NCI-H1105 (cell line): ENCODE data around the gene NEDD4L.

Experiments used
- DNase-seq: peaks from one replicate; lab custom pipeline; 2025; lab: John Stamatoyannopoulos, UW

NEDD4L gene

DNA sequence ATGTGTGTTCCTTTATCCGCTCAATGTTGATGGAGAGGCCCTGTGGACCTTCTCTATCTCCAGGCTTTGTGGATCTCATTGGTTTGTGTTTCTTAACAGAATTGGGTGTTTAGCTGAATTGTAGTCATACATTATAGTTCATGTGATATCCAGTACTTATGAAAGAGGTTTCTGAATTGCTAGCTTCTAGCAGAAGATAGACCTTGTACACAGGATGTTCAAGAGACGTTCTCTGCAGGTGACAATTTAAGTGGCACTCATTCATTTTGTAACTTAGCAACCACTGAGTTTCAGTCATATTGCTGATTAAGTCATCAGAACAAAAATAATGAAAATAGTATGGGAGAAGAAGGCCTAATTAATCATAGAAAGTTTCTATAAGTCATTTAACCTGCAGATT is 305.6 kb downstream of the NEDD4L start:
- DNase-seq = no peak

DNA sequence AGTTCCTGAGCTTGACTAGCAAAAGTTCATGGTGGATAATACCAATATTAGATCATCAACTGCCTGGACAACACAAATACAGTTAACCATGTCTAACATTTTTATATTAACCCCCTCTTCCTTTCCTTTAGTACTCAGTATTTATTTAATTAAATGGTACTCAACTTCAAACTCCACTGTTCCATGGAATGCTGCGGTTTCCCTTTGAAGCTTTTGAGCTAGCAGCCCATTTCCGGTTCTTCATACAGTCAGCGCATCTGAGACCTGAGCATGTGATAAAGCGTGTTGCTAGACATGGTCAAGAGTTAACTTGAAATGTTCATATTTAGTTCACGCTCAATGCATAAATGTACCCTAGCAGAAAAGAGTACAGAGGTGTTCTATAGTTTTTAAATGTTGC is 306.5 kb downstream of the NEDD4L start:
- DNase-seq = no peak

GRCh38 chr18:58351776-58352175 is 307.8 kb downstream of the NEDD4L start:
- DNase-seq = no peak

- DNase-seq = no peak
These were observed 309.6 kb downstream of the NEDD4L start for GRCh38 chr18:58353581-58353980.

DNA sequence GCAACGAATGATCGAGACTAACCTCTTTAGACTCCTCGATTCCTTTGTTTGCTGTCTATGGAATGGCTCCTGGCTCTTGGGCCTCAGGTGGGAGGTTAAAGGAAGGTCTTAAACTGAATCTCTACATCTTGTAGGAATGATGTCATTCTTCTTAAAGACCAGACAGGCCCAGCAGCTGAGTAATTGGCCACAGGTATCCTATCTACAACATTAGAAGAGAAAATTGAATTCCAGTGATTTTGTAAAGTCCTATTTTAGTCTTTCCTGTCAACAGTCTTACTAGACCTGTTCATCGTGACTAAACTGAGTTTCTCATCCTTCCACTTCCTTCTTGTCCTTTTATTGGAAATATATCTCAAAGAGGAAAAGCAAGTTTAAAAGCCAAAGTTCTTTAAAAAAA is 310.0 kb downstream of the NEDD4L start:
- no peak for DNase-seq

GRCh38 chr18:58354791-58355190 is 310.8 kb downstream of the NEDD4L start:
- no peak for DNase-seq

- no peak for DNase-seq
These were observed 311.2 kb downstream of the NEDD4L start for GRCh38 chr18:58355243-58355642.

DNA sequence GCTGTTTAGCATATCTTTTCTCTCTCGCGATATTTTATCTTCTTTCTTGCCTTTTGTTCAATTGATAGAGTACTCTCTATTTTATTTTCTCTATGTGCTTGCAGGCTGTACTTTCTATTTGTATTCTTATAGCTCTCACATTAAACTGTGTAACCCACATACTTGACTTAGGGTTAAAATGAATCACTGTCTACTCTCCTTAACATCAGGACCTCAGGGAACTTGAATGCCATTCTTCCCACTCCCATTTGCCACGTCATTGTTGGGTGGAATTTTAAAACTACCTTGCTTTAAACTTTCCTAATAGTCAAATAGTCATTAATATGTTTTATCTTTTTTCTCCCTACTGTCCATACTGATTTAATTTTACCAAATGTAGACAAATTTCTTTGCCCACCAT is 315.2 kb downstream of the NEDD4L start:
- DNase-seq = no peak

DNA sequence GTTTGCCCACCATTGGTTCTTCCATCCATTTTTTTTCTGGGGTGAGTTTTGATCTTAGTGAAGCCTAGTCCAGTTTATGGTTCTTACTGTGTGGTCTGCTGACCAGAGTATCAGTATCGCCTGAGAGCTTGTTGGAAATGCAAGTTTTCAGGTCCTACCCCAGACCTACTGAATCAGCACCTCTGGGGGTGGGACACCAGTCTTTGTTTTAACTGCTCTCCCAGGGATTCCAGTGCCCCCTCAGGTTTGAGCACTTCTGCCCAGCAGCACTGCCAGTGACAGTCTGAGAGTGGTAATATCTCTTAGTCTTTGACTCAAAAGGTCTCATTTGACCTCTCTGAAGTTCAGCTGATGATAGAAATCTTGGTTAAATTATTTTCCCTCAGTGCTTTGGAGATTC is 315.6 kb downstream of the NEDD4L start:
- no peak for DNase-seq

GRCh38 chr18:58360324-58360723 is 316.3 kb downstream of the NEDD4L start:
- DNase-seq = no peak

DNA sequence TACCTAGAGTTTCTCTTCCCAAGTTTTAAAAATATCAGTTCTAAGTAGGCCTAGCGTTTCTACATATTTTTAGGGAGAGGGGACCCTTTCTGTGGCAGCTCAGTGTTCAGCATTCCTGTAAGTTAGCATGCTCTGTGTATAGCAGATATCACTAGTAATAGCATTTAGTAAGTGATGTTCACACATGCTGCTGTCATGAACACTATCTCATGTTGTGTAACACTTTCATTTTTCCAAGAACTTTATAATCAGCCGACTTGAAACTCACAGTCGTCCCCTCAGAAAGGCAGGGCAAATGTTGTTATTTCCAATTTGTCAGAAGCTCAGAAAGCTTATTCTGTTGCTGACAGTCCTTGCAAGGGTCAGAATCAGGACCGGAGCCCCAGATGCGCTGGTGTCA is 317.2 kb downstream of the NEDD4L start:
- DNase-seq = no peak

- DNase-seq = no peak
These were observed 318.1 kb downstream of the NEDD4L start for GRCh38 chr18:58362027-58362575.

DNA sequence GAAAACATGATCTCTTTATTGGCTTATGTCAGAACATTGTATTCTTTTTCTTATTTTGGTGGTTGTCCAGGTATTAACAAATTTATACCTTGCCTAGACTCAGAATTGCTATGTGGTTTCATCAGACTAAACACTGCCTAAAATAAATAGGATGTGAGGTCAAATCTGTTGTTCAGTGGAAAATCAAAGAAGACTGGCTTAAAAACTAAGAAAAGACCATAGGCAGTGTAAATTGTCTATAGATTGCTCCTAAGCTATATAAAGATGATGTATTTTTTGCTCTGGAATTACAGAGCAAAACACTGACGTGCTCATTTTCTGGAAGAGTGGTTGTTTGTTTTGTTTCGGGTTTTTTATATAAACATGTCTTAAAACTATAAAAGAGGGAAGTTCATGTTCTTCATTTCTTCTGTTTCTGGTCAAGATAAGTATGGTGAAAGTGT is 318.8 kb downstream of the NEDD4L start:
- DNase-seq = no peak

- DNase-seq = no peak
These were observed 319.9 kb downstream of the NEDD4L start for GRCh38 chr18:58363767-58364540.

GRCh38 chr18:58364876-58365528 is 321.0 kb downstream of the NEDD4L start:
- no peak for DNase-seq

GRCh38 chr18:58367425-58368140 is 323.6 kb downstream of the NEDD4L start:
- no peak for DNase-seq

GRCh38 chr18:58369616-58370015 is 325.6 kb downstream of the NEDD4L start:
- no peak for DNase-seq

- DNase-seq = no peak
These were observed 326.1 kb downstream of the NEDD4L start for GRCh38 chr18:58370038-58370580.

DNA sequence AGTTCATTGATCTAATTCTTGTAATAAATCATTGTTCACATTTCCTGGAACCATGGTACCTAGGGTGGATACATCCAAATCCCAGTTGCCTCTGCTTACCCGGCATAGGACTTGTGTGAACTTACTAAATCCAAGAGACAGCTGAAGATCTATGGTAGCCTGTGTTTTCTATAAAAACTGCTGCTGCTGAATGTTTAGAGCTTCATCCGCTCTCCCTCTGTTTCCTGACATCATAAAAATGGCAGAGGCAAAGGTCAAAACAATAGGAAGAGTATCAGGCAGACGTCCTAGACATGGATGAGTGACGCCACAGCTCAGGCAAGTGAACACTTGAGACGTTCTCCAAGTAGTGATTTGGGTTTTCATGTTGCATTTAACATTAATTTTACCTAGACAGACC is 326.6 kb downstream of the NEDD4L start:
- DNase-seq = no peak

DNA sequence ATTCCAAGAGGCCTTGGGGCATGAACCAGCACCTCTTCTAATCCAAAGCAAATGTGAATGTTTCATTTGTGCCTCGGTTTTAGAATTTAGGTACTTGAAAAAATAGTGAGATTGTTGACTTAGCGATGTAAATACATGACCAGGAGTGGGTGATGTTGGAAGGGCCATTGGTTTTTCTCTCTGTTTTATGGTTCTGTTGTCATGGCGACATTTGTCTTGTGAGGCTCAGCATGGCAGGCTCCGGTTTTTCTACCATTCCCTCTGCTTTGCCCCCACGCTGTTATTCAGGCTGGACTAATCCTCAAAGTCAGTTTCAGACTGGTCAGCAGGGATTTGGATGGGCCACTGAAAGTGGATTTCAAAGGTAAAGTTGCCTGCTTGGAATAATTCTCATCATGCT is 329.5 kb downstream of the NEDD4L start:
- DNase-seq = peak; percentile 37

- no peak for DNase-seq
These were observed 331.0 kb downstream of the NEDD4L start for GRCh38 chr18:58375051-58375450.
